ENCODE results near the gene CELA2B. TPM values are rescaled to one million over a fixed set of nuclear protein-coding genes. Genes with fewer than 3 reads are reported as not detected.
"Not testable (repeated sequence)": the region's sequence is repeated elsewhere in the genome, so short reads cannot be mapped to it uniquely, and the experiment has no call there.

CELA2B gene
- total RNA-seq, 4 donors from 2014 or later, result not detected

DNA sequence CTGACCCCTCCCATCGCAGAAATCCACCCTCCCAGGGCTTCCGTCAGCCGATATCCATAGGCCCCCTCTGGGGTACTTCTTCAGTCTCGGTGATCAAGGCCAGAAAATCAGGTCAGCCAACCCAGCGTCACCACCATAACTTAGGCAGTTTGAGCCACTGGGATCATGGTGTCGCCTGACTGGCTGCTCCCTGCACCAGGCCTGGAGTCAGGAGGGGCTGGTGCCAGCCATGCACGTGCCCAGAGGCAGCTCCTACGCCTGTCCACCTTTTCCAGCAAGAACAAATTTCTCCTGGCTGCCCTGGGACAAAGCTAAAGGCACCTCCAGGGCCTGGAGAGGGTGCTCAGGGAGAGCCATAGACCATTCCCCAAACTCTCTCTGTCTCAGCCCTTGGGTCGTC, 42.4 kb upstream of the CELA2B start:
- H3K36me3 ChIP-seq, result no peaks in the 10 kb centered on the region
- no peak for TF ChIP-seq POLR2A (IDR thresholded peaks at IDR 0.05)
- TF ChIP-seq, protein P1, sequence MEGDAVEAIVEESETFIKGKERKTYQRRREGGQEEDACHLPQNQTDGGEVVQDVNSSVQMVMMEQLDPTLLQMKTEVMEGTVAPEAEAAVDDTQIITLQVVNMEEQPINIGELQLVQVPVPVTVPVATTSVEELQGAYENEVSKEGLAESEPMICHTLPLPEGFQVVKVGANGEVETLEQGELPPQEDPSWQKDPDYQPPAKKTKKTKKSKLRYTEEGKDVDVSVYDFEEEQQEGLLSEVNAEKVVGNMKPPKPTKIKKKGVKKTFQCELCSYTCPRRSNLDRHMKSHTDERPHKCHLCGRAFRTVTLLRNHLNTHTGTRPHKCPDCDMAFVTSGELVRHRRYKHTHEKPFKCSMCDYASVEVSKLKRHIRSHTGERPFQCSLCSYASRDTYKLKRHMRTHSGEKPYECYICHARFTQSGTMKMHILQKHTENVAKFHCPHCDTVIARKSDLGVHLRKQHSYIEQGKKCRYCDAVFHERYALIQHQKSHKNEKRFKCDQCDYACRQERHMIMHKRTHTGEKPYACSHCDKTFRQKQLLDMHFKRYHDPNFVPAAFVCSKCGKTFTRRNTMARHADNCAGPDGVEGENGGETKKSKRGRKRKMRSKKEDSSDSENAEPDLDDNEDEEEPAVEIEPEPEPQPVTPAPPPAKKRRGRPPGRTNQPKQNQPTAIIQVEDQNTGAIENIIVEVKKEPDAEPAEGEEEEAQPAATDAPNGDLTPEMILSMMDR (IDR thresholded peaks at IDR 0.05 in 4 of 5, conservative IDR thresholded peaks at IDR 0.05 in 1 of 5), result no peak
- no peaks in the 10 kb centered on the region for H3K9me3 ChIP-seq
- in situ Hi-C loops (cut with MboI; ENCODE audit: low sequenced_read_pairs in 4 of 4) (loop anchor here (5.0 to 25.0 kb wide), 6 partner anchors 106 to 321 kb away; no protein-coding TSS in a partner anchor), intact Hi-C loops (cut with DNase I; ENCODE audit: low total_unique reads) (no loop called here)
- H3K27me3 ChIP-seq, result no peaks in the 10 kb centered on the region
- no peak overlapping the region for H3K27ac ChIP-seq
- H3K4me1 ChIP-seq, result no peaks in the 10 kb centered on the region
- DNase-seq (no peak), ATAC-seq (no peak)
- no peak overlapping the region for H3K4me3 ChIP-seq

DNA sequence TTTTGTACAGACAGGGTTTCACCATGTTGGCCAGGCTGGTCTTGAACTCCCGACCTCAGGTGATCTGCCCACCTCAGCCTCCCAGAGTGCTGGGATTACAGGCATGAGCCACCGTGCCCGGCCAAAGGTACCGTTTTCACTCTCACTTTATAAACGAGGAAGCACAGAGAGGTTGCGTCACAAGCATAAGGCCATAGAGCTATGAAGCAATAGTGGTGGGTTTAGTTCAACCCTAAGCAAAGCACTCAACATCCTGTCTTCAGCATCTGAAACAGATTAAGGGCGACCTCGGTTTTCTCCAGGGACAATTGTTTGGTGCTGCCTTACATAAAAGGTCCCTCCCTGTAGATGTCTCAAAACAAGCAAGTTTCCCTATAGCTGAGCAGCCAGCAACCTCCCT, 41.2 kb upstream of the CELA2B start:
- H3K9me3 ChIP-seq; H3K36me3 ChIP-seq; DNase-seq; ATAC-seq; intact Hi-C loops (cut with DNase I; ENCODE audit: low total_unique reads); H3K4me1 ChIP-seq; H3K27me3 ChIP-seq; H3K27ac ChIP-seq; H3K4me3 ChIP-seq: not testable (repeated sequence)
- in situ Hi-C loops (cut with MboI; ENCODE audit: low sequenced_read_pairs in 4 of 4), result loop anchor here (5.0 to 25.0 kb wide), 6 partner anchors 107 to 322 kb away; no protein-coding TSS in a partner anchor

DNA sequence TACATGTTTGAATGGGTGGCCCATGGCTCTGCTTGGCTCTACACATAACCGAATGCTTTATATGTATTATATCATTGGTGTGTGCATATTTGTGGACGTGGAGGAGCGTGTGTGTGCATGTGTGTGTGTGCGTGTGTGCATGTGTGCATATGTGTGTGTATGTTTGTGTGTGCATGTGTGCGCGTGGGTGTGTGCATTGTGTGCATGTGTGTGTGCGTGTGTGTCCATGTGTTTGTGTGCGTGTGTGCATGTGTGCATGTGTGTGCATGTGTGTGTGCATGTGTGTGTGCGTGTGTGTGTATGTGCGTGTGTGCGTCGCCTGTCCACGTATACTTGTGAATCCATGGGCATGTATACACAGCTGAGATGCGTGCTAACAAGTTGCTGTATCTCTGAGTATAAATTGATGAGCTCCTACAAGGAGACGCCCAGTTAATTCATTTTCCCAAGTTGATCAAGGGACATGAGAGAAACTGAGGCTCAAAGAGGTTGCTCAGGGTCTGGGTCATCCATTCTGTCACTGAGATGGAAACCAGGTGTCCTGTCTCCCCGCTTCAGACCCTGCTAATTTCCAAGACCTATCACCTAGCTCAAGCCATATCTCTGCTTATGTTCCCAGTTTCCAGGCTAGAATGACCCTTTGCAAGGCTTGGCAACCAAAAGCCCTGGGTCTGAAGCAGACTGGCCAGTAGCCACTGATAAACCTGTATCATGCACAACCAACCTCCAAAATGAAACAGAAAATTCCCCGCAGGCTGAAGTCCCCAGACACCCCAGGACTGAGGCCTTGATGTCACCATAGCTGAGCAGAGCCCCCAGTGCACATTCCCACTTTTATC, 40.4 kb upstream of the CELA2B start:
- Histone ChIP-seq H3K27ac (no peak overlapping the region), H3K4me3 (no peak overlapping the region), H3K36me3 (no peaks in the 10 kb centered on the region), H3K27me3 (no peaks in the 10 kb centered on the region), H3K9me3 (no peaks in the 10 kb centered on the region), H3K4me1 (no peaks in the 10 kb centered on the region)
- DNase-seq (no peak), ATAC-seq (no peak)
- in situ Hi-C loops (cut with MboI; ENCODE audit: low sequenced_read_pairs in 4 of 4), result loop anchor here in 3 of 4 donors (10.0 to 25.0 kb wide), 3 partner anchors 121 to 323 kb away; no protein-coding TSS in a partner anchor
- TF ChIP-seq, protein P1 (IDR thresholded peaks at IDR 0.05 in 4 of 5, conservative IDR thresholded peaks at IDR 0.05 in 1 of 5), result no peak
- TF ChIP-seq POLR2A (IDR thresholded peaks at IDR 0.05), result no peak
- intact Hi-C loops (cut with DNase I; ENCODE audit: low total_unique reads), result no loop called here

DNA sequence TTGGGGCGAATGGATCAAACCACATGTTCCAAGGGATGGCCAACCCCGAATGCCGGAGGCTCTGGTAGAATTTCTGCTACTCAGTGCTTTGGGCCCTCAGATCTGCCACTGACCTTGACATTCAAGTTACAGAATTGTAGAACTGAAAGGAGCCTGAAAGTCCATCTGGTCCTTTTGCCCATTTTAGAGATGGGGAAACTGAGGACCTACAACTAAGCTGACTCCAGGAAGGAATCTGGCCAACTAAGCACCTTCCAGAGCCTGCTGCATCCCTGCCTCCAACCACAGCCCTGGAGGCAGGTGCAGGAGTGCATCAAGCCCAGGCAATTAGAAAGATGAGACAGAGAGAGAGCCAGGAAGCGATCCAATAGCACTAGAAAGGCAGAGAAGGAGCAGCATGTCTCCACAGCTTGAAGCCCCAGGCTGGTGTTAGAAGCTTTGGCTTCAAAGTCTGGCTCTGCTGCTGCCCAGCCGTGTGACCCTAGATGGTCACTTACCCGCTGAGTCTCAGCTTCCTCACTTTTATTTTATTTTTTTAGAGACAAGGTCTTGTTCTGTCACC, 38.9 kb upstream of the CELA2B start:
- TF ChIP-seq, protein P1 (IDR thresholded peaks at IDR 0.05 in 4 of 5, conservative IDR thresholded peaks at IDR 0.05 in 1 of 5), result no peak
- no peak for TF ChIP-seq POLR2A (IDR thresholded peaks at IDR 0.05)
- intact Hi-C loops (cut with DNase I; ENCODE audit: low total_unique reads) (no loop called here), in situ Hi-C loops (cut with MboI; ENCODE audit: low sequenced_read_pairs in 4 of 4) (loop anchor here in 3 of 4 donors (10.0 to 25.0 kb wide), 3 partner anchors 122 to 325 kb away; no protein-coding TSS in a partner anchor)
- Histone ChIP-seq H3K4me1 (no peaks in the 10 kb centered on the region), H3K27ac (no peak overlapping the region), H3K27me3 (no peaks in the 10 kb centered on the region), H3K4me3 (no peak overlapping the region), H3K9me3 (no peaks in the 10 kb centered on the region), H3K36me3 (no peaks in the 10 kb centered on the region)
- ATAC-seq (no peak), DNase-seq (no peak)

DNA sequence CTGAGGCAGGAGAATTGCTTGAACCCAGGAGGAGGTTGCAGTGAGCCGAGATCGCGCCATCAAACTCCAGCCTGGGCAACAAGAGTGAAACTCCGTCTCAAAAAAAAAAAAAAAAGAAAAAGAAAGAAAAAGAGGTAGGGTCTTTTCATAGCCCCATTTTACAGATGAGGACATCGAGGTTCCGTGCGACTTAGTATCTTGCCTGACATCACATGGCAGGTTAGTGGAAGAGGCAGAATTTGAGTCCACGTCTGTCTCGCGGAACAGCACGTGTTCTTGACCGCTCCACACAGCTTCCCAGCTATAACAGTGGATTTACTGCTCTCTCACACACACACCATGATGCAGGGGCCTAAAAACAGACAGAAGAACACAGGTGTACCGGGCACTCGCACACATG, 36.6 kb upstream of the CELA2B start:
- H3K4me3 ChIP-seq, result no peak overlapping the region
- in situ Hi-C loops (cut with MboI; ENCODE audit: low sequenced_read_pairs in 4 of 4) (loop anchor here in 3 of 4 donors (10.0 to 25.0 kb wide), 3 partner anchors 125 to 327 kb away; no protein-coding TSS in a partner anchor), intact Hi-C loops (cut with DNase I; ENCODE audit: low total_unique reads) (no loop called here)
- H3K27me3 ChIP-seq, result no peaks in the 10 kb centered on the region
- no peak for TF ChIP-seq POLR2A (IDR thresholded peaks at IDR 0.05)
- TF ChIP-seq, protein P1 (IDR thresholded peaks at IDR 0.05 in 4 of 5, conservative IDR thresholded peaks at IDR 0.05 in 1 of 5), result no peak
- DNase-seq (no peak), ATAC-seq (no peak)
- no peak overlapping the region for H3K27ac ChIP-seq
- no peaks in the 10 kb centered on the region for H3K9me3 ChIP-seq
- H3K36me3 ChIP-seq, result no peaks in the 10 kb centered on the region
- H3K4me1 ChIP-seq, result no peaks in the 10 kb centered on the region

All from gastrocnemius medialis (tissue), 4 donors.